ENCODE results near the gene TOX3.

The TOX3 gene

DNA sequence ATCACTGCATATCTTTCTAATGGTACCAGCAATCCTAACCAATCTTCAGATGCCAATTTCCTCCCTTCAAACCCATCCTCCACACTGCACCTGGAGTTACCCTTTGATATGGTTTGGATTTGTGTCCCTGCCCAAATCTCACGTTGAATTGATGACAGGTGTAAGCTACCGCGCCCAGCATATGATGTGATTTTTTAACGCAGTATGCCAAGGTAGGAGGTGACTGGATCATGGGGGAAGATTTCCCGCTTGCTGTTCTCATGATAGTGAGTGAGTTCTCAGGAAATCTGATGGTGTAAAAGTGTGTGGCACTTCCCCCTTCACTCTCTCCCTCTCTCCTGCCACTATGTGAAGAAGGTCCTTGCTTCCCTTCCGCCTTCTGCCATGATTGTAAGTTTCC, 57.0 kb downstream of the TOX3 start:
- no peak for DNase-seq

DNA sequence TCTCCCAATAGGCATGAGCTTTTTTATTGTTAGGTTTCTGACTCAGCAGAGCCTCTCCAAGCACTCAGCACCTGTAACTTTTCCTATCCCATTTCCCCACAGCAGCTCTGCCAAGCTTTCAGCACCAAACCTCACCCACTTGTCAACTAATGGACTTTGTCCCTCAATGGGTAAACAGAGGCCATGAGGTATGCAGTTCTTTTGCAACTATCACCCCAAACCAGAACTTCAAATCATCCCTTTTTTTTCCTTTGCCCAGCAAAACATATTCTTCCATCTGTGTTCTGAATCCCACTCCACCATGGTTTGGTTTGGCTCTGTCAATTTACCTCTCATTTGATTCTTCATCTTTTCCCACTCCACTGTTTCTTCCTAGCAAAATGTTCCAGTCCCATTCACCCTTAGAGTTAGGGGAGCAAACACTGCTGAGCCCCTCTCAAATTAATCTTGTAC, 58.1 kb downstream of the TOX3 start:
- no peak for DNase-seq

DNA sequence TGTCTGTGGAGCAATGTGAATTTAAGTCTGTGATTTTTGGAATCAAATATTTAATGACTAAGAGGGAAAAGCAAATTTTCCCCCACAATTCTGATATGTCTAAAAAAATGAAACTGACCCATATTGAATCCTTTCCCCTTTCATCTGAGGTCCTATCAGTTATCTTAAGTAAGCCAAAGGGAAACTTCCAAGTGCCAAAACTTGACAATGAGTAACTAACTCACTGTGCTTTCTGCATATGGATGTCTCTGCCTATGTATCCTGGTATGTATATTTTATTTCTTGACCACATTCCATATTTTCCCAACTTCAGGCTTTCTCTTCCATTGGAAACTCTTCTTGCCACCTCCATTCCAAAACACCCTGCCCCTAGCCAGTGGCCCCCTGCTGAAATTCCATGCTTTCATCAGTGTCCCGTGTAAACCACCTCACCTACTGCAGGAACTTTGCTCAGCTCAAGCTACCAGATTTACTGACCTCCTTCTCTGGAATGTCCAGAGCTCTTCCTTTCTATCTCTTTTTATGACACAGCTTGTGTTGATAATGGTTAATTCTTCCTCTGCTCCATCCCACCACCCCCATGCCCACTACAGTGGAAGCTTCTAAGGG, 59.0 kb downstream of the TOX3 start:
- no peak for DNase-seq

DNA sequence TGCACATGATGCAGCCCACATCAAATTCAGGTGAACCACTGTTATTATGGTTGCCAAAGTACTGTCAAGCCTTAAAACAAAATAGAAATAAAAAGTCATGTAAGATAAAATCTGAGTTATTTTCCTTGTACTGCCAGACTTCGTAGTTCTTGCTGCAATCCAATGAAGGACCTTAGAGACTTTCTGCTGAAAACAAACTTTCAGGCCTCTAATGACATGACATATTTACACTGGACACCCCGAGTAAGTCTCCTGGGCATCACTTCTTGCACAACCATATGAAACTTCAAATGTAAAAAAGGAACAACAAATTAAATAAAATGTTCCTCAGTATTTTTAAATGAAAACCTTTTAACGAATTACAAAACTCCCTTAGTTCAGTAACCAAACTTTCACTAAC, 66.7 kb downstream of the TOX3 start:
- no peak for DNase-seq

DNA sequence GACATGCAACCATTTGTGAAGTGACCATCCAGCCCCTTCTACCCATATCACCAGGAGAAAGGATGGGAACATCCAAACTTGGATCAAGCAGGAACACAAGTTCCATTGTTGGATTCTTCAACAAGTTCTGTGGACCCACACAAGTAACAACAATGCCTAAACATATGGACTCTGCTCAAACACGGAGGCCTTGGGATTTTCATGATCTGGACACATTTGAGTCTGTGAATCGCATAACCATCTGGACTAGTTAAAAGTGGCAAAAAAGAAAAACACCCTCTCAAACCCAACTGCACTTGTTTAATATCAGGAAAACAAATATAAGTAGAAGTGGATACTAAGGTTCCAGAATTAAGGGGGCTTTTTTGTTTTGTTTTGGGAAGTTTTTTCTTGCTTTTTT, 70.8 kb downstream of the TOX3 start:
- DNase-seq: no peak

DNA sequence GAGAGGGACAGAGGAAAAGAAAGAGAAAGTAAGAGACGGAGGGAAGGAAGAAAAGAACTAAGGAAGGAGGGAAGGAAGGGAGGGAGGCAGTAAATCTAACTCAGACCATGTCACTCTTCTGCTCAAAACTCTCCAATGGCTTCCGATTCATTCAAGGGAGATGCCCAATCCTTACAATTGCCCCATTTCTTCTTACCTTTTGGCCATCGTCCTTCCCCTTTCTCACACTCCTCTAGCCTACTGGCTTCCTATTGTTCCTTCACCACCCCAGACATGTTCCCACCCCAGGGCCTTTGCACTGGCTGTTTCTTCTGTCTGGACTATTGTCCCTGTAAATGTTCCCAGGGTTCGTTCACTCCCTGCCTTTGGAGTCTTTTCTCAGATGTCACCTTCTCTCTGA, 72.3 kb downstream of the TOX3 start:
- DNase-seq: no peak

DNA sequence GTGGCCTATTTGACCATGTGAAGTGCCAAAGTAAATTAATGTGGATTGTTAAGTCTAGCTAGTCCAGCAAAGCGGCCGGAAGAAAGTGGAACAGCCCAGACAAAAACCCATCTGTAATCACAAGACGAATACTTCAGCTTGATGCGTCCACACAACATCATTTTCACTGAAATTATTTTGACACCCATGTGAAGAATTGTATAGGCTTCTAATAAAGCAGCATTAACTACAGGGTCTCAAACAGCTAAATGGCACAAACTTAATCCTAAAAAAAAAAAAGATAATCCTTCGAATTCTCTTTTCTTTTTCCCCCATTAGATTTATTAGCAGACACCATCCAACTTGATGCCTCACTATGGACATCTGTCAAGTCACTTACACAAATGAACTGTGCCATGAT, 73.8 kb downstream of the TOX3 start:
- DNase-seq: no peak

DNA sequence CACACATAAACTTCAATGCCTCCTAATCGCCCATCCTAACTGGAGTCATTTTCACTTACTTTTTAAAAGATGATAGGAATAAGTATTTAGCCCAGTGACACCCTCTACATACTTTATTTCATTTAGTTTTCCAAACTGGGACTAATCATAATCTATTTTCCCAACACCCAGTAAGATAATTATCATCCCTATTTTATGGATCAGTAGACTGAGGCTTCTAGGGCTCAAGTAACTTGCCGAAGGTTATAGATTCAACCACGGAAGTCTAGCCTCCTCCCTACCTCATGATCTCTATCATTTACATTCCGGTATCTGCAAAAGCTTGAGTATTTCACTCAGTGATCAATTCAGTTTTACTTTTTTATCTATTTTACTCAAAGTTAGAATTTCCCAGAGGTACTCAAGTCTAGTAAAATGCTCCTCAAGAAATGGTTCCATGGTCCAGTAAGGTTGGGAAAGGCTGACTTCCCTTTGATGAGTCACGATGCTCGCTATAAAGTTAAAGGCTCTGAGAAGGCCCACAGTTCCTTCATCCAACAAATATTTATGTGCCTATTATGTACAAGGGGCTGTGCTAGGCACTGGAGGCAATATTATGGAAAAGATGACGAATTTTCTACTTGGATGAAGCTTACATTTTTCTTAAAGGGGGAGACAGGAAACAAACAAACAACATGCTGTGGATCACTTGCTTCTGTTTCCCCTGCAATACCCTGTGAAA, 75.1 kb downstream of the TOX3 start:
- DNase-seq: no peak

DNA sequence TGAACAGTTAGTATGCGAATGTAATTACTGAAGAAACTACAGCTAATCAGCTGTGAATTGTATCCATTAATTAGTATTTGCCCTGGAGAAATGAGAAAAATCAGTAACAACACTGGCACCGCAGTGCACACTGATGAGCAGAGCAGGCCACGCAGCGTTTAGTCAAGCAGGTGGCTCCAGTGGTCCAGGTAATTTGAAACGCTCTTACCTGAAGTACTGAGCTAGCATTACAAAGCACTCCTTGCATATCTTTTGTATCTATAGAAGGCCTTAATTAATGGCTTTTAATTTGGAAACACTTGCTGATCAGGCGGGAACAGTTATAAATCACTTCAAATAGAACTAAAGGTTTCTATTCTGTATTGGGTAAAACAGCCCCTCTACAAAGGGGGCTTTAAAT, 76.4 kb downstream of the TOX3 start:
- DNase-seq: no peak

DNA sequence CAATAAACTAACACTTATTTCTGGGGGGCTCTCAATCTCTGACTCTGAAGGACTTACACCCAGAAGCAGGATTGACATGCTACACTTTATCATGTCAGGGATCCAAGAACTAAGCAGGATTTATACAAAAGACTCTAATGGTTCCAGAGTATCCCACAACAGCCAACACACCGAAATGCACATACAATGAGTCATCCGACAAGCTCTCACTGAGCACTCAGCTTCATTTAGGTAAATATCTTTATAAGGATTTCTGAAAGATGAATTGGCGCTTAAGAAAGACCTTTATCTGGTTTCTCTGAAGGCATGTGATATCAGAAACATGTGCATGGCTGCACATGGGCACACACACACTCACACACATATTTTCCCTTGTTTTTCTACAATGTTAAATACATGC, 77.2 kb downstream of the TOX3 start:
- DNase-seq: no peak

DNA sequence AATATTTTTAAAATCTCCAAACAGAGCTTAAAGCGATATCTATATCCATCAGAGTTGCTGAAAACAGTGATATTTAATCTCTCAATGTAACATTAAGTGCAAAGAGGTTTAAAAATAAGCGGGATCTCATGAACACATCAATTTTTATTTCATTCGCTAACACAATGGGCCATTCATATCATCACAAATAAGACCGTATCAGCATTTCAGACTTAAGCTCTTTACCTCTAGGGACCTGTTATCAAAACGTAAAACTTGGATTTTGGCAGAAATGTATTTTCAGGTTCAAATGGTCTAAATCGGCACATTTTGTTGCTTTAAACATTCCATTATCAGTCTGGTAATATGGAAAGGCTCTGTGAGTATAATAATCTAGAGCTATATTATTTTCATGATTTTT, 77.9 kb downstream of the TOX3 start:
- no peak for DNase-seq

DNA sequence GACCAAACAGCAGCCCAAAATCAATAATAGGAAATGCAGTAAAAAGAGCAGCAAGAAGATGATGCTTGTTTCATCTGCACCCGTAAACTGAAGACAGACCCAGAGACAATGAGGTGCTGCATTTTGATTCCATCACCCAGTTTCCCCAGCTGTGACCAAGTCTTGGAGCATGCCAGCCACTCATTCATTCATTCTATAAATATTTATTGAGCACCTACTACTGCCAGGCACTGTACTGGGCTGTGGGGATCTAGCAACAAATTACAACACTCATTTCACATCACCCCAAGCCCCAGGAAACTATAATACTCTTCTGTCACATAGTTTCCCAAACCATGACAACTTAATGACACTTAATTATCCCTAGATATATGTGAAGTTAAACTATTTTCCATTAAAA, 79.2 kb downstream of the TOX3 start:
- DNase-seq: no peak

DNA sequence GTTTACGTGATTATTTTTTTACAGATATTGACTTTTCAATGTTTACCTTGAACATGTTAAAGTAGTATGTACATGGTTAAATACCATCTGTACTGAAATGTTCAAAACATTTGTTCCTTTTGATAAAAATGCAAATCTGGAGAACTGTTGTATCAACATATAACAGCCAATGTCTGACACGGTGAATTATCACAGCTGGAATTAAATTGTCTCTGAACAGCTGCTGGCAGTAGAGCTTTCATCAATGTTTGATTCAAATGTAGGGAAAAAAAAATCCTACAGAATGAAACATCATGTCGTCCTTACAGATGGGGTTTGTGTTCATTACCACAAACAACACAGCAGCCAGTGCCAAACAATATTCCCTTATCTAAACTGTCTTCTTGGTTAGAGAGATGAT, 79.9 kb downstream of the TOX3 start:
- no peak for DNase-seq

DNA sequence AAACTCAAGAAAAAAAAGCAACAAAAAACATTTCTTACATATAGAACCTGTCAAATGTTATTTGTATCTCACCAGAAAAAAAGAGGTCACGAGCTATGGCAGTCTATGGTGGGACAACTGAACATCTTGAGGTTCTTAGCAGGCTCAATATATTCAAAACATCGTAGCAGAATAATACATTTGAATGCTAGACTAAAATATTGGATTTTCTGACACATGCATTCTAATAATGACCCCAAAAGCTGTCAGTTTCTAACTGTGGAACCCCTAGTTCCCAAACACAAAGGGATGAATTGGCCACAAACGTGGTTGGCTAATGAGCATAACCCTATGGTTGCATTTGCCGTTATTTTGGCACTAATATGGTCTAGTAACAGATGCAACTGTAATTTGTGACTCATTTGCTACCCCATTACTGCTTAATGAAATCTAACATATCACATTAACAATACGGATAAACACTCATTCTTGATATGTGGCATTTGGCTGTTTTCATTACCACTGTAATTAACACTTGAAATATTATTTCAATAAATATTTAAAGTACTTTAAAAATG, 81.2 kb downstream of the TOX3 start:
- DNase-seq: no peak

DNA sequence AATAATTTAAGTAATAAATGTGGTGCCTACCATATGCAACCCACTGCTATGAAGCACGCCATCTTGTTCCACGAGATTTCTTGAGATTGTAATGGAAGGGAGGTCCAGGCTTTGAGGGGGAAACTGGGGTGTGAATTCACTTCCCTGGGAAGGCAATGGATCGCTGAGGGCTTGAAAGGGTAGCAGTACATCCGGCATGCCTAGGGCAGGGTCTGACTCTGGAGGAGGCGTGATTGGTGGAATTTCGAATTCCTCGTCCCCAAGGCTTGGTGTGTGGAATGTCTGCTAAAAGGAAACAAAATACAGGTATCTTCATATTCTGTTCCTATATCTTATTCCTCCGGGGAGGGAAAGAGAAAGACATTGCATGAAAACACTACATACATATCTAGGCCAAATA, 83.0 kb downstream of the TOX3 start:
- DNase-seq: no peak

DNA sequence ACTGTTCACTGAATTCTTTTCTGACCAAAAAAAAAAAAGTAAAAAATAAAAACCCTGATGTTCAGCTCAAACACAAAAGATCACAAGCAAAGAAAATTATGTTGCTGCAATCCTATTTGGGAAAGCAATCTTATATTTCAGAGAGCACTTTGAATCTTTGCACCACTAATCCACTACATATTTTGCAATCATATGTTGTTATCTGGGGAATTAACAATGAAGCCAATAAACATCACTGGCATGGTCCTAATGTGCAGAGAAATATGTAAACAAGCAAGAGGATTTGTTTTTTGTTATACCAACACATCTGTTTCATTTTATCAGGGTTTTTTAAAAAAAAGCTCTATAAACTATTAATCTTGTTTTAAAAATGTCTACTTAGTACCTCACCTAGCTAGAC, 84.1 kb downstream of the TOX3 start:
- no peak for DNase-seq

DNA sequence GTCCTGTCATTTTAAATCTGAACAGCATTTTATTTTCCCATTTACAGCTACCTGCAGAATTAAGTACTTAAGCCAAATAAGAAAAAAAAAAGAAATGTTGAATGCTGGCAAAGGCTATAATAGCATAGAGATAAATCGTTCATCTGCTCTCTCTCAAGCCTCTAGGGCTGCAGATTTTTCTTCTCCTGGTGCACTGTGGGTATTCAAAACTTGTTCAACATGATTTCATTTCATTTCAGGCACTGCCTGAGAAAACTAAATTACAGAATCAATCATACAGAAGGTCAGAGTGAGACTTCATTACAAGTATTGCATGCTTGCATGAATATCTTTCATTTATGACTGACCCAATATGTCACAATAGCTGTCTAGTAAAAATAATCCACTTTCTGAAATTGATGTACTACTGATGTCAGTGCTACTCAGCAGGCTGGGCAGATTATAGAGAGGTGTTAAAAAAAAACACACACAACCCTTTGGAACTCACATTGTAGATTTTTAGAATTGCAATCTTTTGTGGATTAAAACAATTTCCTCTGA, 86.2 kb downstream of the TOX3 start:
- DNase-seq: no peak

DNA sequence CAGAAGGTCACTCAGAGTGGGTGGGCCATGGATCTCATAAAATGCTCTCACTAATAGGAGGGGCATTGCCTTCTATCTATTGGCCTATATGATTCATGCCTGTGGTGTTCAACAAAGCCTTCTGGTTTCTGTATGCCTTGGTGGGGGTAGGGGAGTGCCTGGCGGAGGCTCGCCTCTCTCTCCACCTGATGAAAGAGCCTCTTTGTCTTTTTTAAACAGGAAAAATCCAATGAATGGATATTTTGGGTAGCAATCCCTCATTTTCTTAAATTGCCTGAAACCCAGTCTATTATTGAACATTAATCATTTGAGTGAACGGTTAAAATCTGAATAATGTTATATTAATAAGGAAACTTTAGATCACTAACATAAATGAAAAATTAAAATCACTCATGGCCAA, 90.6 kb downstream of the TOX3 start:
- DNase-seq: no peak

DNA sequence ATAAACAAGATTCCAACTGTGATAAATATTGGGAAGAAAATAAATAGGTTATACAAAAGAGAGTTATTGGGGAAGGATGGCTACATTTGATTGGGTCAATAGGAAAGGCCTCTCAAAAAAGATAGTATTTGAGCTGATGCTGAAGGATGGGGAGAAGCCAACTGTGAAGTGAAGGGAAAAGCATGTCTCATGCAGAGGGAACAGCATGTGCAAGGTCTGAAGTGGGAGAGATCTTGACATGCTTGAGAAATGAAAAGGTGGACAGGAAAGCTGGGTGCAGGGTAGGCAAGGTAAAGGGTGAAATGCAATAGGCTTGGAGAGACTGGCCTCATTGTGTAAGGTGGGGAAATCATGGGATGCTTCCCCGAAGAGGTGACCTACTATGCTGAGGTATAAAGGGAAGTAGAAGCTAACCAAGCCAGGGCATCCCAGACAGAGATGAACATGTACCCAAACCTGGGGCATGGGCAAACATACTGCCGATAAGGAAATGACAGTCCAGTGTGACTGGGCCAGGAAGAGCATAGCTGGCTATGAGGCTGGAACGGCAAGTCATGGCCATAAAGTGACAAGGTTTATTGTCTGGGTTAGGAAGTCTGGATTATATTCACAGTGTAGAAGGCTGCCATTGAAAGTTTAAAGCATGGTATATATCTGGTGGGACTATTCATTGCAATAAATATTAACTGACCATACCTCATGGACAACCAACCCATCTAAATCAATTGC, 91.2 kb downstream of the TOX3 start:
- DNase-seq: no peak

DNA sequence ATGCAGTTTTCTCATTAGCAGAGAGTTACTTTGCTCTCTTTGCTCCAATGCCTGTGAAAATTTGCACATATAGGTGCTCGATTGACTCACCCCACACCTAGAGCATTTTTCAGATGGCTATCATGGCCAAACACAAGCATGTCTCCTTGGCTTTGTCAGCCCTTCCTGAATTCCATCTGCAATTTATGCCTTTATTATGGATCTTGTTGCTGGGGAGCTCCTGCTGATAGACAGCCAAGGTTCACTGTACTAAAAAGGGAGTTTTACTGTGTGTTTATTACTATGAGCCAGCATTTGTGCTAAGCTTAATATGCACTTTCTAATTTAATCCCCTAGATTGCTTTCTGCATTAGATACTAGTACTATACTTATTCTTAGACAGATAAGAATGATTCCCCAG, 93.3 kb downstream of the TOX3 start:
- no peak for DNase-seq

DNA sequence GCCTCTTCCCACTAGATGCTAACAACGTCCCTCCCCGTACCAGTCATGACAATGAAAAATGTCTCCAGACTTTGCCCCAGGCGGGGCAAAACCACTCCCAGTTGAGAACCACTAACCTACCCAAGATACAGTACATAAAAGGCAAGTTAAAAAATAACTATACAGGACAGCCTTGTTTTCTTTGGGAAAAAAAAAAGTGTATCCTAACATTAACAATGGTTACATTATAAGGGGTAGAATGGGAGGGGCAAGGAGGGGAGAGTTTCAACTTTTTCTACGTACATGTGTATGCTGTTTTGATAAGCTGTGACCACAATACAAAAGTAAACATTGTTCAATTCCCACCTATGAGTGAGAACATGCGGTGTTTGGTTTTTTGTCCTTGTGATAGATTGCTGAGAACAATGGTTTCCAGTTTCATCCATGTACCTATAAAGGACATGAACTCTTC, 94.9 kb downstream of the TOX3 start:
- no peak for DNase-seq

DNA sequence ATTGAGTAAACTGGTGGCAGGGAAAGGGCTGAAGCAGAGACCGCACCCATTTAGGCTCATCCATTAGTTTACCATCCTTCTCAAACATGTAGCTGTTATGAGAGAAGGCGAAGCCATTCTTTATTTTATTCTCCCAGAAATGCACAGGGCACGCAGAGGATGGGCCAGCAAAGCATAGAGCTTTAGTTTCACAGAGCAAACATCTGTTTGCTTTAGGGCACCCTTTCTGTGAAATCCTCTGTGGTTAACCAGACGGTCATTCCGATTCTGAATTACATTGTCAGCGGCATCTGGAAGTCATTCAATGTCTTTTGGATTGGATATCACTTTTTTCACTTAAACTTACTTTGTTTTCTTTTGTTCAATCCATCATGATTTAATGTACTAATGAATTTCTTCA, 96.0 kb downstream of the TOX3 start:
- no peak for DNase-seq

DNA sequence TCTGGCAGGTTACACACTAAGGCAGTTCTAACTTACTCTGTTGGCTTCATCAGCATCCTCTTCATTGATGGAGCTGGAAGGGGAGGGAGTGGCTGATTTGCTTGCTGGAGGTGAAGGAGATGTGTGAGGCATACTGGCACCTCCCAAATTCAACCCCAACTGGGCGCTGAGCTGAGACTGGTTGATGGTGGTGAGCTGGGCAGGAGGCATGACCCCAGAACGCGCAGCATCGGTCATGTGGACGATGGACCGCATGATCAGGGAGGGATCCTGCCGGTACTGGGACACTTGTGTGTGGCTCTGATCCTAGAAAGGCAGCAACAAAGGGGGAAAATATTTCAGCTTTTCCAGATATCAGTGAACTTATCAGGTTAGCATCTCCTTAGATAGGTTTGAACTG, 96.7 kb downstream of the TOX3 start:
- DNase-seq: no peak

DNA sequence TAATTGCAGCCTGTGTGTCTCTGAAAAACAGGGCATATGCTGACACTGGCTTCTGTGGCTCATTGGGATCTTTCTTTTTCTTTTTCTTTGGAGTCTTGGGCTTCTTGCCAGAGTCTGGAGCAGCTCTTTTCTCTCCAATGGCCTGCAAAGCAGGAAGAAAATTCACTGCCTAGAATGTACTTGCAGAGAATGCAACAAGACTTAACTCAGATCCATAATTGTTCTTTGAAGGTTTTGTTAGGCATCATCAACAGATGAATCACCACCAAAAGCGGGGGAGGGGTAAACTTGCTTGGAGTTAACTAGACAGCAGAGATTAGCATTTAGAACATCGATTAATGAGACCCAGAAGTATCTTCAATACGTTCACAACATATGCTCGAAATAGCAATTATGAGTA, 100.9 kb downstream of the TOX3 start:
- no peak for DNase-seq
